Activated naive CD8-positive, alpha-beta T cell treated with anti-CD3 and anti-CD28 coated beads for 36 hours (primary cell): ENCODE measurements around the gene NELL1. TPM values are rescaled to one million over a fixed set of nuclear protein-coding genes. Genes with fewer than 3 reads are reported as not detected.

Experiments
- DNase-seq: peaks from one replicate; pipeline ENCODE4 v3.0.0; 2021
- H3K27ac Mint-ChIP-seq: one replicate; pipeline ENCODE4 v1.8.0; 2022; ENCODE audit warnings: mild to moderate bottlenecking, moderate library complexity, mixed read lengths
- H3K27me3 Mint-ChIP-seq: one replicate; pipeline ENCODE4 v1.8.0; 2022; ENCODE audit warnings: mild to moderate bottlenecking, mixed read lengths
- H3K36me3 Mint-ChIP-seq: one replicate; pipeline ENCODE4 v1.8.0; 2021; ENCODE audit warnings: mild to moderate bottlenecking, mixed read lengths
- H3K4me1 Mint-ChIP-seq: one replicate; pipeline ENCODE4 v1.8.0; 2021; ENCODE audit warnings: mixed read lengths
- H3K4me3 Mint-ChIP-seq: one replicate; pipeline ENCODE4 v1.8.0; 2022; ENCODE audit warnings: mild to moderate bottlenecking, moderate library complexity, mixed read lengths
- H3K9me3 Mint-ChIP-seq: one replicate; pipeline ENCODE4 v1.8.0; 2022; ENCODE audit warnings: mixed read lengths
- total RNA-seq, 2 experiments: library from RNA; stranded (reverse); gene quantifications; one replicate each; pipeline ENCODE4 v1.2.3, GENCODE V29; 2021

The NELL1 gene
- total RNA-seq, 2 experiments from 2014 or later, result not detected

- no peaks in the 10 kb centered on the region for H3K9me3 Mint-ChIP-seq
- no peak overlapping the region for H3K4me3 Mint-ChIP-seq
- no peaks in the 10 kb centered on the region for H3K27me3 Mint-ChIP-seq
- H3K36me3 Mint-ChIP-seq, result no peaks in the 10 kb centered on the region
- DNase-seq, result no peak
- no peak overlapping the region for H3K27ac Mint-ChIP-seq
- no peaks in the 10 kb centered on the region for H3K4me1 Mint-ChIP-seq
Observed at GRCh38 chr11:21142007-21142406, 472.6 kb downstream of the NELL1 start.

GRCh38 chr11:21144531-21144930 is 475.1 kb downstream of the NELL1 start:
- Mint-ChIP-seq H3K4me1 (no peaks in the 10 kb centered on the region), H3K36me3 (no peaks in the 10 kb centered on the region), H3K27ac (no peak overlapping the region), H3K27me3 (no peaks in the 10 kb centered on the region), H3K4me3 (no peak overlapping the region), H3K9me3 (no peaks in the 10 kb centered on the region)
- DNase-seq, result no peak

- DNase-seq, result no peak
Observed at GRCh38 chr11:21148376-21148775, 479.0 kb downstream of the NELL1 start.

GRCh38 chr11:21160140-21160539 is 490.8 kb downstream of the NELL1 start:
- Mint-ChIP-seq H3K27ac (no peak overlapping the region), H3K36me3 (no peaks in the 10 kb centered on the region), H3K9me3 (no peaks in the 10 kb centered on the region), H3K4me1 (no peaks in the 10 kb centered on the region), H3K27me3 (peaks cover 3% of the 10 kb centered on the region), H3K4me3 (no peak overlapping the region)
- DNase-seq, result no peak

More at GRCh38 chr11:21148376-21148775, 479.0 kb downstream of the NELL1 start:
- H3K27me3 Mint-ChIP-seq, result no peaks in the 10 kb centered on the region
- H3K4me1 Mint-ChIP-seq, result no peaks in the 10 kb centered on the region
- H3K9me3 Mint-ChIP-seq, result peaks cover 1% of the 10 kb centered on the region
- H3K36me3 Mint-ChIP-seq, result no peaks in the 10 kb centered on the region
- no peak overlapping the region for H3K27ac Mint-ChIP-seq
- no peak overlapping the region for H3K4me3 Mint-ChIP-seq

GRCh38 chr11:21169639-21170038 is 500.3 kb downstream of the NELL1 start:
- Mint-ChIP-seq H3K27me3 (no peaks in the 10 kb centered on the region), H3K27ac (no peak overlapping the region), H3K36me3 (no peaks in the 10 kb centered on the region), H3K9me3 (no peaks in the 10 kb centered on the region), H3K4me1 (no peaks in the 10 kb centered on the region), H3K4me3 (no peak overlapping the region)
- DNase-seq, result no peak

GRCh38 chr11:21173476-21173875 is 504.1 kb downstream of the NELL1 start:
- no peak overlapping the region for H3K27ac Mint-ChIP-seq
- H3K4me1 Mint-ChIP-seq, result no peaks in the 10 kb centered on the region
- no peaks in the 10 kb centered on the region for H3K27me3 Mint-ChIP-seq
- no peaks in the 10 kb centered on the region for H3K36me3 Mint-ChIP-seq
- H3K4me3 Mint-ChIP-seq, result no peak overlapping the region
- DNase-seq, result no peak
- H3K9me3 Mint-ChIP-seq, result no peaks in the 10 kb centered on the region

- Mint-ChIP-seq H3K27me3 (no peaks in the 10 kb centered on the region), H3K4me1 (no peaks in the 10 kb centered on the region), H3K27ac (no peak overlapping the region), H3K36me3 (no peaks in the 10 kb centered on the region), H3K4me3 (no peak overlapping the region), H3K9me3 (no peaks in the 10 kb centered on the region)
- no peak for DNase-seq
Observed at GRCh38 chr11:21174781-21175180, 505.4 kb downstream of the NELL1 start.

- DNase-seq, result no peak
- H3K9me3 Mint-ChIP-seq, result no peaks in the 10 kb centered on the region
- H3K27me3 Mint-ChIP-seq, result no peaks in the 10 kb centered on the region
- no peaks in the 10 kb centered on the region for H3K4me1 Mint-ChIP-seq
- H3K36me3 Mint-ChIP-seq, result no peaks in the 10 kb centered on the region
- H3K4me3 Mint-ChIP-seq, result no peak overlapping the region
- no peak overlapping the region for H3K27ac Mint-ChIP-seq
Observed at GRCh38 chr11:21177379-21177778, 508.0 kb downstream of the NELL1 start.

GRCh38 chr11:21179770-21180169 is 510.4 kb downstream of the NELL1 start:
- H3K36me3 Mint-ChIP-seq, result no peaks in the 10 kb centered on the region
- no peak overlapping the region for H3K27ac Mint-ChIP-seq
- H3K27me3 Mint-ChIP-seq, result no peaks in the 10 kb centered on the region
- DNase-seq, result no peak
- H3K4me3 Mint-ChIP-seq, result no peak overlapping the region
- no peaks in the 10 kb centered on the region for H3K9me3 Mint-ChIP-seq
- no peaks in the 10 kb centered on the region for H3K4me1 Mint-ChIP-seq

- H3K4me3 Mint-ChIP-seq, result no peak overlapping the region
- DNase-seq, result no peak
- H3K27ac Mint-ChIP-seq, result no peak overlapping the region
- no peaks in the 10 kb centered on the region for H3K9me3 Mint-ChIP-seq
- H3K27me3 Mint-ChIP-seq, result no peaks in the 10 kb centered on the region
- no peaks in the 10 kb centered on the region for H3K36me3 Mint-ChIP-seq
- no peaks in the 10 kb centered on the region for H3K4me1 Mint-ChIP-seq
Observed at GRCh38 chr11:21180182-21180581, 510.8 kb downstream of the NELL1 start.

- no peaks in the 10 kb centered on the region for H3K36me3 Mint-ChIP-seq
- no peak overlapping the region for H3K27ac Mint-ChIP-seq
- no peak for DNase-seq
- H3K4me3 Mint-ChIP-seq, result no peak overlapping the region
- no peaks in the 10 kb centered on the region for H3K27me3 Mint-ChIP-seq
- no peaks in the 10 kb centered on the region for H3K4me1 Mint-ChIP-seq
- no peaks in the 10 kb centered on the region for H3K9me3 Mint-ChIP-seq
Observed at GRCh38 chr11:21185959-21186358, 516.6 kb downstream of the NELL1 start.

GRCh38 chr11:21190181-21190580 is 520.8 kb downstream of the NELL1 start:
- H3K4me1 Mint-ChIP-seq, result no peaks in the 10 kb centered on the region
- no peak for DNase-seq
- no peak overlapping the region for H3K27ac Mint-ChIP-seq
- H3K36me3 Mint-ChIP-seq, result no peaks in the 10 kb centered on the region
- no peaks in the 10 kb centered on the region for H3K9me3 Mint-ChIP-seq
- no peaks in the 10 kb centered on the region for H3K27me3 Mint-ChIP-seq
- H3K4me3 Mint-ChIP-seq, result no peak overlapping the region

- Mint-ChIP-seq H3K4me1 (no peaks in the 10 kb centered on the region), H3K4me3 (no peak overlapping the region), H3K36me3 (no peaks in the 10 kb centered on the region), H3K27me3 (no peaks in the 10 kb centered on the region), H3K27ac (no peak overlapping the region), H3K9me3 (peaks cover 1% of the 10 kb centered on the region)
- DNase-seq, result no peak
Observed at GRCh38 chr11:21195995-21196394, 526.6 kb downstream of the NELL1 start.

GRCh38 chr11:21198498-21198897 is 529.1 kb downstream of the NELL1 start:
- Mint-ChIP-seq H3K9me3 (peaks cover 11% of the 10 kb centered on the region), H3K4me1 (no peaks in the 10 kb centered on the region)

GRCh38 chr11:21205205-21205604 is 535.8 kb downstream of the NELL1 start:
- H3K36me3 Mint-ChIP-seq, result no peaks in the 10 kb centered on the region
- H3K4me3 Mint-ChIP-seq, result no peak overlapping the region
- DNase-seq, result no peak
- no peaks in the 10 kb centered on the region for H3K4me1 Mint-ChIP-seq
- peaks cover 12% of the 10 kb centered on the region for H3K9me3 Mint-ChIP-seq
- H3K27ac Mint-ChIP-seq, result no peak overlapping the region
- no peaks in the 10 kb centered on the region for H3K27me3 Mint-ChIP-seq

More at GRCh38 chr11:21198498-21198897, 529.1 kb downstream of the NELL1 start:
- Mint-ChIP-seq H3K27ac (no peak overlapping the region), H3K4me3 (no peak overlapping the region), H3K36me3 (no peaks in the 10 kb centered on the region), H3K27me3 (no peaks in the 10 kb centered on the region)
- no peak for DNase-seq

- H3K27ac Mint-ChIP-seq, result no peak overlapping the region
- no peaks in the 10 kb centered on the region for H3K36me3 Mint-ChIP-seq
- H3K9me3 Mint-ChIP-seq, result peaks cover 1% of the 10 kb centered on the region
Observed at GRCh38 chr11:21225860-21226259, 556.5 kb downstream of the NELL1 start.

GRCh38 chr11:21229224-21229623 is 559.8 kb downstream of the NELL1 start:
- no peaks in the 10 kb centered on the region for H3K4me1 Mint-ChIP-seq
- no peak overlapping the region for H3K4me3 Mint-ChIP-seq
- no peaks in the 10 kb centered on the region for H3K9me3 Mint-ChIP-seq
- H3K27ac Mint-ChIP-seq, result no peak overlapping the region
- no peak for DNase-seq
- no peaks in the 10 kb centered on the region for H3K27me3 Mint-ChIP-seq
- H3K36me3 Mint-ChIP-seq, result no peaks in the 10 kb centered on the region

More at GRCh38 chr11:21225860-21226259, 556.5 kb downstream of the NELL1 start:
- no peak for DNase-seq
- Mint-ChIP-seq H3K27me3 (no peaks in the 10 kb centered on the region), H3K4me3 (no peak overlapping the region), H3K4me1 (no peaks in the 10 kb centered on the region)
